ENCODE measurements around the gene TUBB. TPM values are rescaled to one million over a fixed set of nuclear protein-coding genes. Genes with fewer than 3 reads are reported as not detected.
A peak's percentile ranks its signal among the peaks of the same experiment; 100 is the strongest.

The TUBB gene
- total RNA-seq, result 1,000 to 10,000 TPM; 1,556 to 1,579 TPM

DNA sequence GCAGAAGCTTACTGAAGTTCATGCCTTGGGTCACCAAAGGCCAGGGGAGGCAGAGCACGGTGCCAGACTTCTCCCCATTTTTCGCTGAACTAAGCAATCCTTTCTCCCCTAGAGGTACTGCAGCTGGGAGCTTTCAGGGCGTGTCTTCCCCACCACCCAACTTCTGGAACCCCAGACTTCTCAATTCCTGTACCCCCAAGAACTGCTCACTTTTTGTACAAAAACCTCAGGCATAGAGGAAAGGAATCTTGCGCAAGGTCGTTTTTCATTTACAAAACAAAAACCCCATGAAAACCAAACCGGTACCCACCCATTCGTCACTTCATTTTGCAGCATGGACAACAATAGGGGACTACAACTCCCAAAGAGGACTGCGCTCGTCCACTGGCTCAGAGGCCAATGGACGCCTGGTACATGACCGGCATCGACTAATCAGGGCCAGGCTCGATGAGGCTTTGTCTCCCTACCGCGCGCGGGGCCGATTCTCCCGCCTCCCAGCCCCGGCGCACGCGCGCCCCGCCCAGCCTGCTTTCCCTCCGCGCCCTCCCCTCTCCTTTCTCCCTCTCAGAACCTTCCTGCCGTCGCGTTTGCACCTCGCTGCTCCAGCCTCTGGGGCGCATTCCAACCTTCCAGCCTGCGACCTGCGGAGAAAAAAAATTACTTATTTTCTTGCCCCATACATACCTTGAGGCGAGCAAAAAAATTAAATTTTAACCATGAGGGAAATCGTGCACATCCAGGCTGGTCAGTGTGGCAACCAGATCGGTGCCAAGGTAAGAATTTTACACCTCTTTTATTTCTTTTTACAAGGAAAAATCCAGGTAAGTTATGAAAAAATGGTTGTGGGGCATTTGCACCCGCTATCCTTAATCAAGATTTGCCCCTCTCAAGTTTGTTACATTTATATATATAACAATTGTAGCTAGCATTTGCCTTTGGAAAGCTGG, at the start of gene TUBB:
Gene TUBB (plus strand): TSS at position 562 of the 947 bp plus-strand sequence. CDS start 155 bp downstream, at position 717.
- peak; percentile 68 for ATAC-seq

DNA sequence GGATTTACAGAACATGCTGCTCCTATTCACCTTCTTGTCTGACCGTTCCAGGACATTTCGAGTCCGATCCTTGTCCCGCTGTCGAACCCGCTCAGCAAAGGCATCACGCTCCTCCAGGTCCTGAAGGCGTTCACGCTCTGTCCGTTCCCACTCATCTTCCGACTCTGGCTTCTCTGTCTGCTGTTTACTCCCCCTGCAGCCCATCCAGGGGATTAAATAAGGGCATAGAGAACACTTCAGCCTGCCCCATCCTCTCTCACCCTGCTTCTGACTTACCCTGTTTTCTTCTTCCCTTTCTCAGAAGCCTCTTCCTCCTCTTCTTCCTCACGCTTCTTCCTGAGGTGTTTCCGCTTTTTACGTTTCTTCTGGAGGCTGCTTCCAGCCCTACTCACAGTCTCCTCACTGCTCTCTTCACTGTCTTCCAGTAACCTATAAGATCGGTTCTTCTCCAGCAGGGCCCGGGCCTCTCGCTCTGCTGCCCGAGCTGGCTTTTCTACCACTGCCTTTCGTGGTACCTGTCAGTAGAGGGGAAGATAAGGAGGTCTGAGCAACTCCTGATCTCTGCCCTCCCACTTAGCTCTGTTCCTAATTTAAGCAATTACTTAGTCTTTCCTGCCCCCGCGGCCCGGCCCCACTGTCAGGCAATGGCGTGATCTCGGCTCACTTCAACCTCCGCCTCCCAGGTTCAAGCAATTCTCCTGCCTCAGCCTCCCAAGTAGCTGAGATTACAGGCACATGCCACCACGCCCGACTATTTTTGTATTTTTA, 49.2 kb upstream of the TUBB start:
- Mint-ChIP-seq H3K36me3 (ENCODE audit: low read depth) (peaks cover 25% of the 10 kb centered on the region), H3K9me3 (no peaks in the 10 kb centered on the region), H3K4me1 (ENCODE audit: low read depth) (peaks cover 32% of the 10 kb centered on the region), H3K27ac (no peak overlapping the region), H3K4me3 (peak overlapping the region; percentile 74), H3K27me3 (no peaks in the 10 kb centered on the region)
- intact Hi-C loops (cut with micrococcal nuclease), result no loop called here
- POLR2A ChIA-PET, result interaction anchor here (1.1 to 15.7 kb wide), 3 partner anchors 50 to 181 kb away, joined by 3 to 500 read pairs (median 13); partner anchors contain the start of genes MDC1, MRPS18B, PPP1R10 and TUBB
- TF ChIP-seq, protein P1, sequence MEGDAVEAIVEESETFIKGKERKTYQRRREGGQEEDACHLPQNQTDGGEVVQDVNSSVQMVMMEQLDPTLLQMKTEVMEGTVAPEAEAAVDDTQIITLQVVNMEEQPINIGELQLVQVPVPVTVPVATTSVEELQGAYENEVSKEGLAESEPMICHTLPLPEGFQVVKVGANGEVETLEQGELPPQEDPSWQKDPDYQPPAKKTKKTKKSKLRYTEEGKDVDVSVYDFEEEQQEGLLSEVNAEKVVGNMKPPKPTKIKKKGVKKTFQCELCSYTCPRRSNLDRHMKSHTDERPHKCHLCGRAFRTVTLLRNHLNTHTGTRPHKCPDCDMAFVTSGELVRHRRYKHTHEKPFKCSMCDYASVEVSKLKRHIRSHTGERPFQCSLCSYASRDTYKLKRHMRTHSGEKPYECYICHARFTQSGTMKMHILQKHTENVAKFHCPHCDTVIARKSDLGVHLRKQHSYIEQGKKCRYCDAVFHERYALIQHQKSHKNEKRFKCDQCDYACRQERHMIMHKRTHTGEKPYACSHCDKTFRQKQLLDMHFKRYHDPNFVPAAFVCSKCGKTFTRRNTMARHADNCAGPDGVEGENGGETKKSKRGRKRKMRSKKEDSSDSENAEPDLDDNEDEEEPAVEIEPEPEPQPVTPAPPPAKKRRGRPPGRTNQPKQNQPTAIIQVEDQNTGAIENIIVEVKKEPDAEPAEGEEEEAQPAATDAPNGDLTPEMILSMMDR (IDR thresholded peaks at IDR 0.05), result no peak
- CTCF ChIA-PET, result interaction anchor here (1.5 to 18.6 kb wide), 2 partner anchors 53 to 59 kb away, joined by 4 to 704 read pairs; partner anchors contain the start of genes MDC1, MRPS18B and TUBB
- ATAC-seq (no peak), DNase-seq (no peak)

More for the DNA sequence above, at the start of gene TUBB:
- no peaks in the 10 kb centered on the region for H3K9me3 Mint-ChIP-seq
- CTCF ChIA-PET, result interaction anchor here (1.6 to 25.8 kb wide), 5 partner anchors 10 to 105 kb away, joined by 6 to 704 read pairs (median 54); partner anchors contain the start of genes DHX16 and NRM
- intact Hi-C loops (cut with micrococcal nuclease), result loop anchor here (2.0 kb wide), 1 partner anchor 103 kb away; the partner anchor contains the start of genes MRPS18B and PPP1R10
- no peaks in the 10 kb centered on the region for H3K27me3 Mint-ChIP-seq
- DNase-seq, result peak; percentile 98
- H3K4me3 Mint-ChIP-seq, result peak within 1 kb of the TSS; percentile 80
- POLR2A ChIA-PET, result interaction anchor here (0.6 to 22.1 kb wide), 10 partner anchors 14 to 163 kb away, joined by 3 to 500 read pairs (median 20); partner anchors contain the start of genes DHX16, GNL1, IER3 and MRPS18B
- H3K27ac Mint-ChIP-seq, result peak within 1 kb of the TSS; percentile 100
- peaks cover 68% of the 10 kb centered on the region for H3K36me3 Mint-ChIP-seq (ENCODE audit: low read depth)
- TF ChIP-seq, protein P1 (IDR thresholded peaks at IDR 0.05), result no peak
- H3K4me1 Mint-ChIP-seq (ENCODE audit: low read depth), result peaks cover 48% of the 10 kb centered on the region

DNA sequence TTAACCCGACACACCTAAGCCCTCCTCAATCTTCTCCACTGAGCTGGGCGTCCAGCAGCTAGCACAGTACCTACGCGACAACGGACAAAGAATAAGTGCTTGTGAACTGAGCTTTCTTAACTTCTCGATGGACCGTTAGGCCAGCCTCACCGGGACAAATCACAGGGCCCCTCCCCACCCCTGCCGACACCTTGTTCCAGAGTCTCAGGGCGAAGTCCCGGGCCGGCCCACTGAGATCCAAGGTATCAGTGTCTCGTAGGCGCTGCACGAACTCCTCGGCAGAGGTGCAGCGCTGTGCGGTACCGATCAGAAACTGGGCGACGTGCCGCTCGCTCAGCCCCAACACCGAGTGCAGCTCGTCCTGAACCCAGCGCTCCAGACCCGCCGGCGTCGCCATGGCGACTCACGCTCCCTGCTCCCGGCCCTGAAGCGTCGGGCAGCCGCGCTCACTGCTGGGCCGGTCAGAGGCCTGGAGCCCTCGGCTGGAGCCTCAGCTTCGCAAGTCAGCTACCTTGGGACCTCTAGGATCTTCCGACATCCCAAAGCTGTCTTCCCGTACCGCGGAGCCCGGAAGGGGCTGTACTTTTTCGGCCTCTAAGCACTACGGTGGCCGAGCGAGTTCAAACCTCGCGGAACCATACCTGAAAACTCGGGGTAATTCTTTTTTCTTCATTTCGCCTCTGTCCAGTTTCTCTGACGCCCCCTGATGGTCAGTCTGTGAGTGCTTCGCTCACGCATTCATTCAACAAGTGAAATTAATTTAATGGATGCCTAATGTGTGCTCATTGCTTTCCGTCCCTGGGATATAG, 47.5 kb upstream of the TUBB start, which contains the start of gene DHX16:
Gene DHX16 (minus strand): TSS at position 562 of the 809 bp plus-strand sequence. CDS start 165 bp downstream, at position 397.
- Mint-ChIP-seq H3K27ac (peak within 1 kb of the TSS; percentile 85), H3K27me3 (no peaks in the 10 kb centered on the region), H3K36me3 (ENCODE audit: low read depth) (peaks cover 33% of the 10 kb centered on the region), H3K4me3 (peak within 1 kb of the TSS; percentile 74), H3K9me3 (no peaks in the 10 kb centered on the region), H3K4me1 (ENCODE audit: low read depth) (peaks cover 26% of the 10 kb centered on the region)
- intact Hi-C loops (cut with micrococcal nuclease), result no loop called here
- POLR2A ChIA-PET, result interaction anchor here (0.7 to 15.7 kb wide), 13 partner anchors 8 to 407 kb away, joined by 3 to 500 read pairs (median 4); partner anchors contain the start of genes MDC1, MRPS18B, PPP1R10 and TUBB
- CTCF ChIA-PET, result interaction anchor here (0.7 to 18.6 kb wide), 15 partner anchors 10 to 414 kb away, joined by 3 to 704 read pairs (median 4); partner anchors contain the start of genes ATAT1, MDC1 and TUBB
- TF ChIP-seq, protein P1 (IDR thresholded peaks at IDR 0.05), result peak; percentile 70
- peak; percentile 95 for DNase-seq
- peak; percentile 83 for ATAC-seq

DNA sequence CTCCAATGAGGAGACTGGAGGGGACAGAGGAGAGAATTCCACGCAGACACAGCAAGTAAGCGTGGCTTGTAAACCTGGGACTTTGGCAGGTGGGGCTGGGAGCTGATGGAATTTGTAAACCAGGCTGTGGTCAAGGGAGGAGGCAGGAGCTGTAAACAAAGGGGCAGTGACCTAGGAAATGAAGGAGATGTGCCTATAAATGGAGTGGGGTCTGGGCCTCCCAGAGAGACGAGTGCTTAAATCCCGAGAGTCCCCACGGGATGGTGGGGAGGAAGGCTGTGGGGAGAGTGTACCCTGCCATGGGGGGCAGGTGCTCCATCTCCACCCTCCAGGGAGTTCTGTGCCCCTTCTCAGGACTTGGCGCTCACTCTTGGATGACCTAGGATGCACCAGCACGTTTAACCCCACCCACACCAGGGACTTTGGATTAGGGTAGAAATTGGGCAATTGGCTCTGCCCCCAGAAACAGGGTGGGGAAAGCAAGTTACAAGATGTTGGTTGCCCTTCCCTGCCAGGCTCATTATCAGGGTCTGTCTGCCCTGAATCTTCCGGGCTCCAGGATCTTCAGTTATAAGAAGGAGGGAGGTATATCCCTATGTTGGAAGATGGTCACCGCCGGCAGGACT, 43.4 kb upstream of the TUBB start:
- TF ChIP-seq, protein P1 (IDR thresholded peaks at IDR 0.05), result no peak
- no peaks in the 10 kb centered on the region for H3K9me3 Mint-ChIP-seq
- peaks cover 16% of the 10 kb centered on the region for H3K4me1 Mint-ChIP-seq (ENCODE audit: low read depth)
- no peaks in the 10 kb centered on the region for H3K27me3 Mint-ChIP-seq
- H3K4me3 Mint-ChIP-seq, result no peak overlapping the region
- no peak for DNase-seq
- intact Hi-C loops (cut with micrococcal nuclease), result no loop called here
- H3K36me3 Mint-ChIP-seq (ENCODE audit: low read depth), result peaks cover 52% of the 10 kb centered on the region
- ATAC-seq, result no peak
- POLR2A ChIA-PET, result interaction anchor here (15.7 kb wide), 1 partner anchor 44 kb away, joined by 500 read pairs; the partner anchor contains the start of genes MDC1 and TUBB
- peak overlapping the region; percentile 44 for H3K27ac Mint-ChIP-seq
- CTCF ChIA-PET, result interaction anchor here (1.7 to 18.6 kb wide), 2 partner anchors 53 to 223 kb away, joined by 4 to 704 read pairs; partner anchors contain the start of genes MDC1 and TUBB

Data from activated CD8-positive, alpha-beta T cell treated with anti-CD3 and anti-CD28 coated beads for 36 hours (primary cell).